Keratinocyte (primary cell): ENCODE measurements around the gene CCDC141. TPM values are rescaled to one million over a fixed set of nuclear protein-coding genes. Genes with fewer than 3 reads are reported as not detected.

Source experiments
- DNase-seq: peaks from one replicate; pipeline ENCODE4 v3.0.0-alpha.2; 2011; ENCODE audit warnings: low read depth, missing footprints, low spot score
- FAIRE-seq: peaks from 2 replicates; lab custom pipeline; 2011; peaks lifted over from hg19 to GRCh38; lab: Jason Lieb, UNC
- H2AFZ ChIP-seq: 2 replicates; pipeline ENCODE4 v1.6.0; 2012; ENCODE audit warnings: low read length, control low read depth, inconsistent platforms; ENCODE audit not compliant: control insufficient read depth
- H3K27ac ChIP-seq: 2 replicates; pipeline ENCODE4 v1.5.1; 2011; ENCODE audit warnings: low read length; ENCODE audit not compliant: control insufficient read depth, insufficient read depth
- H3K27me3 ChIP-seq: 3 replicates; pipeline ENCODE4 v1.6.0; 2011; ENCODE audit warnings: low read length; ENCODE audit not compliant: control insufficient read depth, insufficient read depth; ENCODE audit errors: extremely low read depth
- H3K36me3 ChIP-seq, 2 experiments: 2 replicates in 1 of 2; 3 replicates in 1 of 2; pipeline ENCODE4 v1.5.1; 2011; ENCODE audit warnings: low read length in 2 of 2, mild to moderate bottlenecking in 1 of 2; ENCODE audit not compliant: control insufficient read depth in 2 of 2, insufficient read depth in 2 of 2; ENCODE audit errors: extremely low read depth in 1 of 2
- H3K4me1 ChIP-seq: 3 replicates; pipeline ENCODE4 v1.5.1; 2011; ENCODE audit warnings: low read length; ENCODE audit not compliant: control insufficient read depth, insufficient read depth; ENCODE audit errors: extremely low read depth
- H3K4me2 ChIP-seq: 3 replicates; pipeline ENCODE4 v1.6.0; 2011; ENCODE audit warnings: low read depth, low read length; ENCODE audit not compliant: control insufficient read depth, insufficient read depth; ENCODE audit errors: extremely low read depth
- H3K4me3 ChIP-seq, 3 experiments: fragments of 200-600 bp in 1 of 3; sonication (generic) in 1 of 3; 2 replicates in 2 of 3; 3 replicates in 1 of 3; pipeline ENCODE4 v1.5.1; 2011 to 2016; ENCODE audit warnings: low read length in 3 of 3, mild to moderate bottlenecking in 3 of 3, control low read depth in 2 of 3, inconsistent platforms in 1 of 3, low read depth in 1 of 3, mixed read lengths in 1 of 3, mixed run types in 1 of 3, moderate library complexity in 1 of 3; ENCODE audit not compliant: control insufficient read depth in 2 of 3, insufficient read depth in 2 of 3; ENCODE audit errors: extremely low read depth in 1 of 3
- H3K79me2 ChIP-seq: 2 replicates; pipeline ENCODE4 v1.6.0; 2012; ENCODE audit warnings: low read length; ENCODE audit not compliant: control insufficient read depth, insufficient read depth
- H3K9ac ChIP-seq: 3 replicates; pipeline ENCODE4 v1.6.0; 2011; ENCODE audit warnings: low read length; ENCODE audit not compliant: control insufficient read depth, insufficient read depth; ENCODE audit errors: extremely low read depth
- H3K9me1 ChIP-seq: 3 replicates; pipeline ENCODE4 v1.6.0; 2011; ENCODE audit warnings: low read length; ENCODE audit not compliant: control insufficient read depth, insufficient read depth; ENCODE audit errors: extremely low read depth
- H3K9me3 ChIP-seq: 2 replicates; pipeline ENCODE4 v1.5.1; 2012; ENCODE audit warnings: low read depth, low read length; ENCODE audit not compliant: control insufficient read depth
- H4K20me1 ChIP-seq: 3 replicates; pipeline ENCODE4 v1.6.0; 2011; ENCODE audit warnings: low read length; ENCODE audit not compliant: control insufficient read depth, insufficient read depth; ENCODE audit errors: extremely low read depth
- dilution Hi-C: fragments of 300-500 bp; cut with MboI; formaldehyde crosslinking; loops from one replicate; pipeline ENCODE4 v1.7.0; 2020; ENCODE audit warnings: low sequenced_read_pairs; ENCODE audit not compliant: extremely low pct_ligation_motif_present
- polyA plus RNA-seq, 5 experiments: library from polyadenylated mRNA; depleted of rRNA in 3 of 5; stranded (reverse) in 3 of 5; stranded (forward) in 1 of 5; unstranded in 1 of 5; fragments of >200 nt; gene quantifications; 1 replicate in 1 of 5; 2 replicates in 3 of 5; 3 replicates in 1 of 5; pipeline versions ENCODE4 v1.2.1 to v1.2.3, GENCODE V29; 2011 to 2012; ENCODE audit warnings: missing spikeins in 2 of 5, low read depth in 1 of 5, low replicate concordance in 1 of 5
- TF ChIP-seq, protein P1 (sequence below), 3 experiments: IDR thresholded peaks in 1 of 3; conservative IDR thresholded peaks in 1 of 3; optimal IDR thresholded peaks in 1 of 3; 2 replicates in 2 of 3; 3 replicates in 1 of 3; pipeline versions ENCODE3 to v1.5.1; 2011; ENCODE audit warnings: low read length in 3 of 3, mild to moderate bottlenecking in 3 of 3, moderate library complexity in 2 of 3, control low read depth in 1 of 3, inconsistent platforms in 1 of 3; ENCODE audit not compliant: insufficient read depth in 2 of 3; ENCODE audit errors: extremely low read depth in 1 of 3

The CCDC141 gene
- polyA plus RNA-seq, 1 donor (not counting 4 experiments of a cell fraction or from before 2014, with no cell fraction given), result not detected

DNA sequence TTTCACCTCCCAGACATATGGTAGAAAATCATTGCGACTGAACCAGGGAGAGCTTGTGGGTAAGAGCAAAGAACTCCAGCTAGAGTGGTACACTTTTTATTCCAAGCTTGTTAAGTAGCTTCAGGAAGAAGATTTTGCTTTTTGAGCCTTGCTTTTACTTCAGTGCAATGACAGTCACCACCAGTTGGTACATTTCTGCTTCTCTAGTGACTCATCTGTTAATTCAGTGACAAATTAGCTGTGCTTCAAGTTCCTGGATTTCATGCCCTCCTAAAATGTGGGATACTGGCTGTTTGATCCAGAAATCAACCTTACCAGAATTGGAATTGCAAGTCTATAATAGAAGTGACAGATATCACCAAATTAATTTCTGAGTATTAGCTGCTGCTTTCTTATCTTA, 125.1 kb downstream of the CCDC141 start:
- dilution Hi-C loops, result loop anchor here (25.0 kb wide), 1 partner anchor 113 kb away; the partner anchor contains the start of gene TTN
- H3K4me1 ChIP-seq, result no peaks in the 10 kb centered on the region
- H3K36me3 ChIP-seq, result no peaks in the 10 kb centered on the region
- no peaks in the 10 kb centered on the region for H4K20me1 ChIP-seq
- no peaks in the 10 kb centered on the region for H3K79me2 ChIP-seq
- H3K9ac ChIP-seq, result no peak overlapping the region
- TF ChIP-seq, protein P1, sequence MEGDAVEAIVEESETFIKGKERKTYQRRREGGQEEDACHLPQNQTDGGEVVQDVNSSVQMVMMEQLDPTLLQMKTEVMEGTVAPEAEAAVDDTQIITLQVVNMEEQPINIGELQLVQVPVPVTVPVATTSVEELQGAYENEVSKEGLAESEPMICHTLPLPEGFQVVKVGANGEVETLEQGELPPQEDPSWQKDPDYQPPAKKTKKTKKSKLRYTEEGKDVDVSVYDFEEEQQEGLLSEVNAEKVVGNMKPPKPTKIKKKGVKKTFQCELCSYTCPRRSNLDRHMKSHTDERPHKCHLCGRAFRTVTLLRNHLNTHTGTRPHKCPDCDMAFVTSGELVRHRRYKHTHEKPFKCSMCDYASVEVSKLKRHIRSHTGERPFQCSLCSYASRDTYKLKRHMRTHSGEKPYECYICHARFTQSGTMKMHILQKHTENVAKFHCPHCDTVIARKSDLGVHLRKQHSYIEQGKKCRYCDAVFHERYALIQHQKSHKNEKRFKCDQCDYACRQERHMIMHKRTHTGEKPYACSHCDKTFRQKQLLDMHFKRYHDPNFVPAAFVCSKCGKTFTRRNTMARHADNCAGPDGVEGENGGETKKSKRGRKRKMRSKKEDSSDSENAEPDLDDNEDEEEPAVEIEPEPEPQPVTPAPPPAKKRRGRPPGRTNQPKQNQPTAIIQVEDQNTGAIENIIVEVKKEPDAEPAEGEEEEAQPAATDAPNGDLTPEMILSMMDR (optimal IDR thresholded peaks at IDR 0.05 in 1 of 3, IDR thresholded peaks at IDR 0.05 in 1 of 3, conservative IDR thresholded peaks at IDR 0.05 in 1 of 3; ENCODE audit: extremely low read depth in 1 of 3, insufficient read depth in 2 of 3, low read length in 3 of 3), result no peak
- no peak overlapping the region for H3K4me2 ChIP-seq
- H2AFZ ChIP-seq, result no peak overlapping the region
- DNase-seq, result no peak
- H3K4me3 ChIP-seq, result no peak overlapping the region
- no peak overlapping the region for H3K27ac ChIP-seq
- H3K27me3 ChIP-seq, result no peaks in the 10 kb centered on the region
- no peaks in the 10 kb centered on the region for H3K9me3 ChIP-seq
- no peak for FAIRE-seq
- no peaks in the 10 kb centered on the region for H3K9me1 ChIP-seq

GRCh38 chr2:178923546-178923945, 126.4 kb downstream of the CCDC141 start:
- no peaks in the 10 kb centered on the region for H3K9me3 ChIP-seq
- TF ChIP-seq, protein P1 (optimal IDR thresholded peaks at IDR 0.05 in 1 of 3, IDR thresholded peaks at IDR 0.05 in 1 of 3, conservative IDR thresholded peaks at IDR 0.05 in 1 of 3; ENCODE audit: extremely low read depth in 1 of 3, insufficient read depth in 2 of 3, low read length in 3 of 3), result no peak
- no peaks in the 10 kb centered on the region for H3K79me2 ChIP-seq
- no peaks in the 10 kb centered on the region for H3K36me3 ChIP-seq
- no peaks in the 10 kb centered on the region for H4K20me1 ChIP-seq
- H3K4me1 ChIP-seq, result no peaks in the 10 kb centered on the region
- DNase-seq (no peak), FAIRE-seq (no peak)
- H3K9ac ChIP-seq, result no peak overlapping the region
- dilution Hi-C loops, result loop anchor here (25.0 kb wide), 1 partner anchor 111 kb away; the partner anchor contains the start of gene TTN
- H2AFZ ChIP-seq, result no peak overlapping the region
- no peaks in the 10 kb centered on the region for H3K27me3 ChIP-seq
- no peaks in the 10 kb centered on the region for H3K9me1 ChIP-seq
- H3K4me2 ChIP-seq, result no peak overlapping the region
- H3K4me3 ChIP-seq, result no peak overlapping the region
- H3K27ac ChIP-seq, result no peak overlapping the region
